Measurements from ENCODE around the gene PPM1H.
"Not testable (repeated sequence)": the region's sequence is repeated elsewhere in the genome, so short reads cannot be mapped to it uniquely, and the experiment has no call there.

The PPM1H gene, protein sequence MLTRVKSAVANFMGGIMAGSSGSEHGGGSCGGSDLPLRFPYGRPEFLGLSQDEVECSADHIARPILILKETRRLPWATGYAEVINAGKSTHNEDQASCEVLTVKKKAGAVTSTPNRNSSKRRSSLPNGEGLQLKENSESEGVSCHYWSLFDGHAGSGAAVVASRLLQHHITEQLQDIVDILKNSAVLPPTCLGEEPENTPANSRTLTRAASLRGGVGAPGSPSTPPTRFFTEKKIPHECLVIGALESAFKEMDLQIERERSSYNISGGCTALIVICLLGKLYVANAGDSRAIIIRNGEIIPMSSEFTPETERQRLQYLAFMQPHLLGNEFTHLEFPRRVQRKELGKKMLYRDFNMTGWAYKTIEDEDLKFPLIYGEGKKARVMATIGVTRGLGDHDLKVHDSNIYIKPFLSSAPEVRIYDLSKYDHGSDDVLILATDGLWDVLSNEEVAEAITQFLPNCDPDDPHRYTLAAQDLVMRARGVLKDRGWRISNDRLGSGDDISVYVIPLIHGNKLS

GRCh38 chr12:62934799-62935674 is at the start of gene PPM1H:
PPM1H (minus strand) TSS chr12:62935150; CDS start chr12:62934736, 414 bp downstream.
- DNase-seq = peak; percentile 12 to 27

GRCh38 chr12:62983594-62983993 is 48.6 kb upstream of the PPM1H start:
- no peak for DNase-seq

DNA sequence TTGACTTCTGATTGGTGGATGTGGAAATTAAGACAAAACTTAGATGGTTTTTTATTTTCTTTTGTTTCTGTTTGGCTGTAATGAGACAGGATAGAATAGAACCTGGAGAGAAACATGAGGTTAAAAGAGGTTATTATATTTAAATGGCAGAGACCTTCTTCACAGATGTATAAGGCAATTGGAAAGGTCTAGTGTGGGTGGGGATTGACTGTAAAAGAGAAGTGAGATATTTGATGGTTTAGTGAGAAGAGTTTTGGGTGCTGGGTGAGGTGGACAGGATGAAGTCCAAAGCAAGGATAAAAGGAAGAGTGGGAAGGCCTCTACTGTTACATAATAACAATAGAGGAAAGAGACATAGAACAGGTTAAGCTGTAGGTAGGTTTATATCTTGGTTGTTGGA is 43.8 kb upstream of the PPM1H start:
- DNase-seq = no peak

- no peak for DNase-seq
These were observed 42.9 kb upstream of the PPM1H start for GRCh38 chr12:62977883-62978282.

- no peak for DNase-seq
These were observed 42.5 kb upstream of the PPM1H start for GRCh38 chr12:62977418-62977817.

DNA sequence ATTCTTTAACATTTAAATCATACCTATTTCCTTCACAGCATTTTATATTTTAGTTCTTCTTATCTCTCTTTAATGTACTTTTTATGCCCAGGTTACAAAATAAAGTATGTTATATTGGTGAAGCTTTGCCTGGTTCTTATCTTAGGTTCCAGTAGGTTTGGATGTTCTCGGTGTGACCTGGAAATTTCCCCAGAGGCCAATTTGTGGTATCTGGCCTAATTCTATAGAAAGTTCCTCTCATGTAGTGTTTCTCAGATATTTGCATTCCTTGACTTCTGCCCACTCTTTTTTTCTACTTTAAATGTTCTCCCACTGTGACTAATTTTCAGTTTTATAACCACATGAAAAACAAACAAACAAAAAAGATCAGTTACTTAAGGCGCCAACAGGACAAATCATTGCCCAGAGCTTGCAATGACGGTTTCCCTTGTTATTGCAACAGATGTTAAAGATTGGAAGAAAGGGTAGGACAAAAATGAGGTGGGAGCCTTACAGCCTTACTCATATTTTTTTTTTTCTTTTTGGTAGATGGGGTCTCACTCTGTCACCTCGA is 41.2 kb upstream of the PPM1H start:
- no peak for DNase-seq

GRCh38 chr12:62971769-62972525 is 37.0 kb upstream of the PPM1H start:
- no peak for DNase-seq

DNA sequence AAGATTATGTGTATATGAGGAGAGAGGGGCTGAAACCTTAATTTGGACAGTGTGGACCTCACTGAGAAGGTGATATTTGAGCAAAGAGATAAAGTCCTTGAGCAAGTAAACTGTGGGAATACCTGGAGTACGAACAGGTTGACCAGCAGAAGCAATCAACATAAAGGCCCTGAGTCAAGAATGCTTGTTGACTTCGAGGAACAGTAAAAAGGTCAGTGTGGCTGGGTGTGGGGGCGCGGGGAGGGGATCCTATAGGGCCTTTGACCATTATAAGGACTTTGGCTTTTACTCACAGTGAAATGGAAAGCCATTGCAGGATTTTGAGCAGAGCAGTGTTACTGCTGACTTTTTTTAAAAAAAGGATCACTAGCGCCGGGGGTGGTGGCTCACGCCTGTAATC is 34.7 kb upstream of the PPM1H start:
- DNase-seq = no peak

GRCh38 chr12:62967701-62968100 is 32.8 kb upstream of the PPM1H start:
- DNase-seq = no peak

GRCh38 chr12:62966990-62967506 is 32.1 kb upstream of the PPM1H start:
- no peak for DNase-seq

DNA sequence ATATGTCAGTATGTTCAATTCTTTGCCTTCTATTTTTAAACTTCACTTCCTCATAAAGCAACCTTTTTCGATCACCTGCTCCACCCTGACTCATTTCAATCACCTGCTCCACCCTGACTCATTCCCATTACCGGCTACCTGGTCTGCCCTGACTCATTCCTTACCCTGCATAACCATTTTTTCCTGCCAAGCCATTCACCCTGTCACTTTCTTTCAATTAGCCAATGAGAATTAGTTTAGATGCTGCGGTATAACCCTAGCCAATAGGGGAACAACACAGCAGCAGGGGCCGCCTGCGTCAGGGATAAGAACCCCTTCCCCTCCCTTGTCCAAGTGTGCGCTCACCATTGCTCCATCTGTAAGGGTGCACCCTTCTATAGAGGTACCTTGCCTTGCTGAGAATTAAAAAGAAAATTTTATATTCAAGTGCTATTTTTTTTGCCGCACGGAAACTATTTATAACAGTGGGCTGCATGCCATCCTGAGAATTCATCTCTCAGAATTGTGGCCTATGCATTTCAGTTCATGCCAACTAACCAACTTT is 31.6 kb upstream of the PPM1H start:
- not testable (repeated sequence) for DNase-seq

- DNase-seq = not testable (repeated sequence)
These were observed 30.8 kb upstream of the PPM1H start for GRCh38 chr12:62965700-62966099.

DNA sequence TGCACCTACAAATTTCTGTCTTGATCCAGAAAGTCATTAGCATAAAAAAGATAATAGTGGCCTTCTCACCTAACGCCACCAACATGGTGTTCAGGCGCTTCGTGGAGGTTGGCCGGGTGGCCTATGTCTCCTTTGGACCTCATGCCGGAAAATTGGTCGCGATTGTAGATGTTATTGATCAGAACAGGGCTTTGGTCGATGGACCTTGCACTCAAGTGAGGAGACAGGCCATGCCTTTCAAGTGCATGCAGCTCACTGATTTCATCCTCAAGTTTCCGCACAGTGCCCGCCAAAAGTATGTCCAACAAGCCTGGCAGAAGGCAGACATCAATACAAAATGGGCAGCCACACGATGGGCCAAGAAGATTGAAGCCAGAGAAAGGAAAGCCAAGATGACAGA is 30.3 kb upstream of the PPM1H start:
- not testable (repeated sequence) for DNase-seq

GRCh38 chr12:62963486-62964041 is 28.6 kb upstream of the PPM1H start:
- DNase-seq = no peak

DNA sequence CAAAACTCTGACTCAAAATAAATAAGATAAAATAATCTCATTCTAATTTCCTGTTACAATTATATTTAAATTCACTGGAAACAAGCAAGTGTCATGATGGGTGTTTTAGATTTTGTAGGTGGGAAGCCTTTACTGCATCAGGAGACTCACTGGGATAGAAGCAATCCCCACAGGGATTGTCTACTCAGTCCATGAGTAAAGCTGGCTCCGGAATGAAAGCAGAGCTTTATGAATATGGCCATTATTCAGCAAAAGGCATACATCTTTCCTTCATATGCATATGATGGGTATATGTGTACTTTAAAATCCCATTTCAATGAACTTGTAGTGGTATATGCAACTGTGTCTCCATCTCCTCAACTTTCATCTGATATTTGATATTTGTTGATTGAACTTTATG is 25.4 kb upstream of the PPM1H start:
- no peak for DNase-seq

DNA sequence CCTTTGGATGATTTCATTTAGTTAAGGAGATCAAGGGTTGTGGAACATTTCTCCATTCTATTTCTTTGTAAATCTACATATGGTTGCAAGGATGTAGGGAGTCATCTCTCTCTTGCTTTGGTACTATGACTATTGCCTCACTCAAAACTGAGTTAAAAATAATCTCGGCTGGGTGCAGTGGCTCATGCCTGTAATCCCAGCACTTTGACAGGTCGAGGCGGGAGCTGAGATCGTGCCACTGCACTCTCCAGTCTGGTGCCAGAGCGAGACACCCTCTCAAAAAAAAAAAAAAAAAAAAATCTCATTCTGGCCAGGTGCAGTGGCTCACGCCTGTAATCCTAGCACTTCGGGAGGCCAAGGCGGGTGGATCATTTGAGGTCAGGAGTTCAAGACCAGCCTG is 24.8 kb upstream of the PPM1H start:
- DNase-seq = no peak

DNA sequence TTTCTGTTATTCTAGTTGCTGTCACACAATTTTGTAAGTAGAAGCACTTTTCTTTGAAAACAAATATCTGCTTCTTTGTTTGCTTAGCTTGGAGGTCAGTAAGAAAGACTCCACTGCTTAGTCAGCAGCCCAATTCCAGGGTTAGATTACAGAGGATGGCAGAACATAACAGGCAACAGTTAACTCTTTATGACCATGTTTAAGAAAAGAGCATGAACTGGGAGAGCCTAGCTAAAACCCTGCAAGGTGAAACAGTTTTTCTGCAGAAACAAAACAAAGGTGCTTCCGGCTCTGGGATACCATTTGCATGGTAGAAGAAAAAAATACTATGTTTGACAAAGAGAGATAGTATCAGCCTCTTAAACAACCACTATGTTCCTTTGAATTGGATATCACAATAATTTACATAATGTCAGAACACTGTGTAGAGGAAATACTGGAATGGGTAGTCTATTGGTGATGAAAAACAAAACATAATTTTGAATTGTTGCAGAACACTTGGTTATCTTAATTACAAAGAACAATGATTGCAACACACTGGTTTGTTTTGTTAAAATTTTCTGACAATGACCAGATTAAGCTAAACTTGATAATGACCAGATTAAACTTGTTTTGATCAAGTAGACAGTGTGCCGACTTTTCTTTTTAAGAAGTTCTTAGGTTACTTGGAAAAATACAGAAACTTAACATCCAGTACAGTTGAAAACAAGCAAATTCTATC is 22.4 kb upstream of the PPM1H start:
- DNase-seq = no peak

DNA sequence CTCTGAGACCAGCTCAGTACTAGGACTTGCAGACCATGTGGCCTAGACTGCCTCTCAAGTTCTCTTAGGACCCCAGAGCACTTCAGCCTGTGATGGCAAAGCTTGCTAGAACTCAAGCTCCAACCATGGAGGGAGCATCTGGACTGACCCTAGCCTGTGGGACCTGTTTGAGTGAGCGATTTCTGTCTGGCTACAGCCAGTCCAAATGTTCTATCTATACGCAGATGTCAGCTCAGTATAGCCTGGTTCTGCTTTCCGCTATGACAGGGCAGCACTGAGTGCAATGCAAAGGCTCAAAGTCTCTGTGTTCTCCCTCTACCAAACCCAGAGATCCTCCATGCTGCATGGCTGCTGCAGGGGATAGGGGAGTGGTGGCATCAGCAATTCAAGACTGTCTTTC is 20.7 kb upstream of the PPM1H start:
- DNase-seq = no peak

DNA sequence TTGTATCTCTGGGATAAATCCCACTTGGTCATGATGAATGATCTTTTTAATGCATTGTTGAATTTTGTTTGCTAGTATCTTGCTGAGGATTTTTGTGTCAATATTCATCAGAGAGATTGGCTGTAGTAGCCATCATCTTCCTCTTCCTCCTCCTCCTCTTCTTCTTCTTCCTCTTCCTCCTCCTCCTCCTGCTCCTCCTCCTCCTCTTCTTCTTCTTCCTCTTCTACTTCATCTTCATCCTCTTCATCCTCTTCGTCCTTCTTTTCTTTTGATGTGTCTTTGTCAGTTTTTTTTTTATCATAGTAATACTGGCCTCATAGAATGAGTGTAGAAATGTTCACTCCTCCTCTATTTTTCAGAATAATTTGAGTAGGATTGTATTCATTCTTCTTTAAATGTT is 15.4 kb upstream of the PPM1H start:
- DNase-seq = no peak

DNA sequence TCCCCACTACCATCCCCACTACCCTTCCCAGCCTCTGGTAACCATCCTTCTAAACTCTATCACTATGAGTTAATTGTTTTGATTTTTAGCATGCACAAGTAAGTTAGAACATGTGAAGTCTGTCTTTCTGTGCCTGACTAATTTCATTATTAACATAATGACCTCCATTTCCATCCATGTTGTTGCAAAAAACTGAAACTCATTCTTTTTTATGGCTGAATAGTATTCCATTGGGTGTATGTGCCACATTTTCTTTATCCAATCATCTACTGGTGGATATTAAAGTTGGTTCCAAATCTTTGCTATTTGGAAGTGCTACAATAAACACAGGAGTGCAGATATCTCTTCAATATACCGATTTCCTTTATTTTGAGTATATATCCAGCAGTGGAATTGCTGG is 13.2 kb upstream of the PPM1H start:
- no peak for DNase-seq

- no peak for DNase-seq
These were observed 12.4 kb upstream of the PPM1H start for GRCh38 chr12:62947364-62947763.

All from CD4-positive, alpha-beta T cell treated with Interleukin-1 beta for 1 hour (primary cell).